Ureter (tissue), 1 donor: ENCODE measurements around the gene LHCGR. TPM values are rescaled to one million over a fixed set of nuclear protein-coding genes. Genes with fewer than 3 reads are reported as not detected.
"Not testable (repeated sequence)": the region's sequence is repeated elsewhere in the genome, so short reads cannot be mapped to it uniquely, and the experiment has no call there.

ENCODE experiments used
- DNase-seq: peaks from one replicate; pipeline ENCODE4 v3.0.0-alpha.2; 2020; ENCODE audit warnings: low spot score
- total RNA-seq: library from RNA; stranded (reverse); gene quantifications from one replicate; pipeline ENCODE4 v1.2.4, GENCODE V29; 2023
- donor health status: DM: yes; HTN: yes; CAD: no.

LHCGR gene
- total RNA-seq, 1 donor from 2014 or later = not detected

- no peak for DNase-seq
Observed at GRCh38 chr2:48709096-48710034, 46.2 kb downstream of the LHCGR start.

DNA sequence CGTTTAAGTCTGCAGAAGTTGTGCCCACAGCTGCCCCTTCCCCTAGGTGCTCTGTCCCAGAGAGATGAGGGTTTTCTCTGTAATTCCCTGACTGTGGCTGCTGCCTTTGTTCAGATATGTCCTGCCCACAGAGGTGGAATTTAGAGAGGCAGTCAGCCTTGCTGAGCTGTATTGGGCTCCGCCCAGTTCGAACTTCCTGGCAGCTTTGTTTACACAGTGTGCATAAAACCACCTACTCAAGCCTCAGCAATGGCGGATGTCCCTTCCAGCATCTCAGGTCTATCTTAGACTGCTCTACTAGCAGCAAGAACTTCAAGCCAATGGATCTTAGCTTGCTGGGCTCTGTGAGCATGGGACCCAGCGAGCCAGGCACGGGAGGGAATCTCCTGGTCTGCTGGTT lies 48.1 kb downstream of the LHCGR start:
- no peak for DNase-seq

DNA sequence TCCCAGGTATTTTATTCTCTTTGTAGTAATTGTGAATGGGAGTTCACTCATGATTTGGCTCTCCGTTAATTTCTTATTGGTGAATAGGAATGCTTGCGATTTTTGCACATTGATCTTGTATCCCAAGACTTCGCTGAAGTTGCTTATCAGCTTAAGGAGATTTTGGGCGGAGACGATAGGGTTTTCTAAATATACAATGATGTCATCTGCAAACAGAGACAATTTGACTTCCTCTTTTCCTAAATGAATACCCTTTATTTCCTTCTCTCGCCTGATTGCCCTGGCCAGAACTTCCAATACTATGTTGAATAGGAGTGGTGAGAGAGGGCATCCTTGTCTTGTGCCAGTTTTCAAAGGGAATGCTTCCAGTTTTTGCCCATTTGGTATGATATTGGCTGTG lies 51.9 kb downstream of the LHCGR start:
- not testable (repeated sequence) for DNase-seq

DNA sequence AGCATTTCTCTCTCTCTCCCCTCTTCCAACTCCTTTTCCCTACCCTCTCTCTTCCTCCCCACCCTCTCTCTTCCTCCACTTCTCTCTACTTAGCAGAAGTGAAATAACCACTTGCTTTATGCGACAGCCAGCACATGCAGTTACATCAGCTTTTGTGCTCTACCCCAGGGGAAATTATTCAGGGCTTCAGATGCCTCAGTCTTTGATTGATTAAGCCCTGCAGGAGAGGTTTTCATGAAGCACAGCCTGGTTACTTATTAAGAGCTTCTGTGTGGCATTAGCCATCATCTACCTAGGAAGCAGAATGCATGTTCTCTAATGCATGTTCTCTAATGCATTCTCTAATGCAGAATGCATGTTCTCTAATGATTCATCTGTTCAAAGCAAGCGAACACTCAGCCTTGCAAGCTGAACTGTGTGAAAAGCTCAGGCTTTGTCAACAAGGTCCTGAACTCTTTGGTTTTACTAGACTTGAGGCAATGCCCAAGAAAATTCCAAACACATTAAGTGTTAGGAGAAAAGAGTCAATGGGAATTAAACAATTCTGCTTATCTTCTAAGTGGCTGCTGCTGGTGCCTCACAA lies 56.1 kb downstream of the LHCGR start:
- DNase-seq = no peak

DNA sequence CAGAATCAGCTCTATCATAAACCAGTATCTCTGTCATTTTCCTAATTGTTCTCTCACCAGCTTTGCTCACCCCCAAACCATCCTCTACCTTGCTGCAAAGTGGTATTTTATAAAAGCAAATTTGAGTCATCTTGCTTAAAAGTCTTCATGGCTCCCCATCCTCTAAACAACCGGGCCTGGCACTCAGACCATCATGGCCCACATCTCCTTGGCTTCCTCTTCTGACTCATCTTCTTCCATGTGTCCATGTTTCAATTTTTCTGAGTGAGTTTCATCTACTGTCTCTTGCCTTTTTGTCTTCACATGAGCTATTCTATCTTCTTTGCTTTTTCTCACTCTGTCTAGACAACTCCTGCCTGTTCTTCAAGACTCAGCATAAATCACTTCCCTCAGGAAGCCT lies 58.6 kb downstream of the LHCGR start:
- DNase-seq = no peak

- DNase-seq = no peak
Observed at GRCh38 chr2:48695991-48696390, 59.5 kb downstream of the LHCGR start.

GRCh38 chr2:48694149-48694548 lies 61.4 kb downstream of the LHCGR start:
- DNase-seq = no peak

- no peak for DNase-seq
Observed at GRCh38 chr2:48693645-48694044, 61.9 kb downstream of the LHCGR start.

DNA sequence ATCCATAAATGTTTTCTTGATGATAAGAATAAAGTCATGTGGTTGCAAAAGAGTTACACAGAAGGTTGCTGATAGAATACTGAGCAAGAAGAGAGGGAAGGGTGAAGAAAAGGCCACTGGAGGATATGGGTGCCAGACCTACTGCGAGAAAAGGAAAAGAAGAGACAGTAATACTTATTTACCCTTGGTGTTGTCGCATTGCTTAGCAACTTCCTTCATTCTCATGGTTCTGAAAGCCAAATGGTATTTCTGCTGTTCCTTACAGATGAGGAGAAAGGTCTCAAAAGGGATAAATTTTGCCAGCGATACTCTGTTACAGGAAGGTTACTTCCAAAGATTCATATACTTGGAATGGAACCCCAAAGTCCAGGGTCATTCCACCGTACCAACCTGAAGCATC lies 62.5 kb downstream of the LHCGR start:
- no peak for DNase-seq

DNA sequence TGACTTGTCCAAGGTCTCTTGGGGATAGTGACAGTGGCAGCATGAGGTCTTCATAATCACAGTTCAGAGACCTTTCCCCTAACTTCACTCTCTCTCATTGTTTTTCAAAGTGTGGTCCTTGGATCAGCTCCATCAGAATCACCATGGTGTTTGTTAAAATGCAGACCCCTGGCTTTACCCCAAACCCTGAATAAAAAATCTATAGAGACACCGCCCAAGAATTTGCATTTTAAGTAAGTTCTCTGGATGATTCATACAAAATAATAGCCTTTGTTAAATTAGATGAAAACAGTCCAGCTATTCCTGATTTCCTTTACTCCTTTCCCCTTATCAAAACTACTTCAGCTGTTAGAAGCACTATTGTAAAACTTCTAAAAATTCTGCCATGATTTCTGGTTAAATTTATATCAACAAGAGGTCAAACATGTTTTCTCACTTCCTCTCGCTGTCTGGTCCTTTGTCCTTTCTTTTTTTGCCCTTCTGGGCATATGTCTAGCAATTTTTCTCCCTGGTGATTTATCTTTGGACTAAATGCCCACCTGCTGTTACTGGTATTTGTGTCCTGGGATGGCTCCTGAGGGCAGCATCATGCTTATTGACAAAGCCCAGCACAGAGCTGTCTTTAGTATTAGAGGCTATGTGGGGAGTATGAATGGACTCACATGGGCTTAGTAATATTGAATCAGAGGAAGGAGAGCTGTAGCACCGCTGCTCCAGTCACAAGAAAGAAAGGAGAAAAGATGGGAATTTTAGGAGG lies 63.4 kb downstream of the LHCGR start:
- no peak for DNase-seq

GRCh38 chr2:48685126-48685525 lies 70.4 kb downstream of the LHCGR start:
- DNase-seq = no peak

GRCh38 chr2:48677450-48677849 lies 78.1 kb downstream of the LHCGR start:
- no peak for DNase-seq

GRCh38 chr2:48674933-48675332 lies 80.6 kb downstream of the LHCGR start:
- DNase-seq = no peak

DNA sequence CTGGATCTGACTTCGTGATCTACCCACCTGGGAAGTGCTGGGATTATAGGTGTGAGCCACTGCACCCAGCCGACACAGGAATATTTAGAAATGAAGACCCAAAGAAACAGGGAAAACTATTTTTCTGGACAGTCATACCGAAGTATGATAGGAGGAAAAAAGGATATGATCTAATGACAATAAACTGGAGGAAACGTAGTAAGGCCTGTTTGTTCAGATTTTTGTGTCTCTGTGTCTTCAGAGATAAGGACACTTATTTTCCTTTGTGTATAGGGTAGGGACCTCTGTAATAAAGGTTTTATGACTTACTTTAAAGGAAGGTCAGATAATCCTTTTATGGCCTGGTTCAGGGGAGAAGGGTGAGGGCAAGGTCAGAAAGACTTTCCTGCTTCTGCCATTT lies 81.9 kb downstream of the LHCGR start:
- no peak for DNase-seq

GRCh38 chr2:48668992-48669391 lies 86.5 kb downstream of the LHCGR start:
- DNase-seq = no peak

- no peak for DNase-seq
Observed at GRCh38 chr2:48651158-48651790, 104.2 kb downstream of the LHCGR start.

DNA sequence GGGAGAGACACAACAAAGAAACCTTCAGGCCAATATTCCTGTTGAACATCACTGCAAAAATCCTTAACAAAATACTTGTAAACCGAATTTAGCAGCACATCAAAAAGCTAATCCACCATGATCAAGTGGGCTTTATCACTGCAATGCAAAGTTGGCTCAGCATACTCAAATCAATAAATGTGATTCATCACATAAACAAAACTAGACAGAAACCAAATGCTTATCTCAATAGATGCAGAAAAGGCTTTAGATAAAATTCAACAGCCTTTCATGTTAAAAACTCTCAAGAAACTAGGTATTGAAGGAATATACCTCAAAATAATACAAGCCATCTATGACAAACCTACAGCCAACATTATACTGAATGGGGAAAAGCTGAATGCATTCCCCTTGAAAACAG lies 117.3 kb downstream of the LHCGR start:
- no peak for DNase-seq

Other genes with a start within 250 kb of the LHCGR start
- 16.2 TPM for gene STON1, start 225.6 kb downstream of the LHCGR start, total RNA-seq
- not detected for gene GTF2A1L, start 137.9 kb downstream of the LHCGR start, total RNA-seq